Upper lobe of right lung (tissue), 1 donor: Measurements from ENCODE around the gene PCGF1. TPM values are rescaled to one million over a fixed set of nuclear protein-coding genes. Genes with fewer than 3 reads are reported as not detected.
A peak's percentile ranks its signal among the peaks of the same experiment; 100 is the strongest.

ENCODE experiments used
- ATAC-seq: fragments of 200-7000 bp; cut with Tn5 transposase; one replicate; pipeline ENCODE4 v1.9.1; 2020; ENCODE audit warnings: mild to moderate bottlenecking, moderate library complexity
- DNase-seq: peaks from one replicate; pipeline ENCODE4 v3.0.0-alpha.2; 2020
- H3K27ac ChIP-seq: fragments of 200-600 bp; one replicate; pipeline ENCODE4 v1.8.0; 2022
- H3K27me3 ChIP-seq: fragments of 200-600 bp; one replicate; pipeline ENCODE4 v1.8.0; 2022; ENCODE audit warnings: mild to moderate bottlenecking
- H3K36me3 ChIP-seq: fragments of 200-600 bp; one replicate; pipeline ENCODE4 v1.8.0; 2022
- H3K4me1 ChIP-seq: fragments of 200-600 bp; one replicate; pipeline ENCODE4 v1.8.0; 2022
- H3K4me3 ChIP-seq: fragments of 200-600 bp; one replicate; pipeline ENCODE4 v1.8.0; 2022; ENCODE audit warnings: mild to moderate bottlenecking
- H3K9me3 ChIP-seq: fragments of 200-600 bp; one replicate; pipeline ENCODE4 v1.8.0; 2022
- intact Hi-C: fragments of 100-400 bp; cut with DNase I; formaldehyde crosslinking; loops from one replicate; pipeline ENCODE4 v1.11.0; 2022
- total RNA-seq: library from RNA; stranded (reverse); fragmentation: NEBNext Ultra II Directional; extraction: Animal tissue kit (Norgen Biotek cat#: 25700); gene quantifications from one replicate; pipeline ENCODE4 v1.2.1, GENCODE V29; 2021
- TF ChIP-seq, protein P1 (sequence below): fragments of 200-600 bp; IDR thresholded peaks from one replicate; pipeline ENCODE4 v1.8.0; 2022; ENCODE audit warnings: antibody characterized with exemption
- donor health status: DM: no; HTN: yes; CAD: no; lungs with severe emphysema.

The PCGF1 gene
- total RNA-seq, 1 donor from 2014 or later = 30.1 TPM

DNA sequence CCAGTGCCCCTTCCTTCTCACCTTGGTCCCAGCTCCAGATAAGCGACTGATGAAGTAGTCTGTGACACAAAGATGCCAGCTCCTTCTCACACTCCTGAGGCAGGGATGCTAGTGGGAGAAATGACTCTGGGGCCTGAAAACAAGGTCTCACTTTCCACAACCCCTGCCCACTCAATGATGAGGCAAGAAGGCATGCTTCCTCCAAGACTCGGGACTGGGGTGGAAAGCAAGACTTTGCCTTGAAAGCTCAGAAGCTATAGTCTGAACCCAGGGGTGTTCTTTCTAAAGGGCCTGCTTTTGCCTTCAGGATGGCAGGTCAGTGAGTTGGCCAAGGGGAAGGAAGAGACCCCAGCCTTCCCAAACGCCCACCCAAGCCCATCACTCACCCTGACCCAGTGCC lies 26.1 kb downstream of the PCGF1 start:
- peaks cover 27% of the 10 kb centered on the region for H3K36me3 ChIP-seq
- DNase-seq (no peak), ATAC-seq (no peak)
- TF ChIP-seq, protein P1, sequence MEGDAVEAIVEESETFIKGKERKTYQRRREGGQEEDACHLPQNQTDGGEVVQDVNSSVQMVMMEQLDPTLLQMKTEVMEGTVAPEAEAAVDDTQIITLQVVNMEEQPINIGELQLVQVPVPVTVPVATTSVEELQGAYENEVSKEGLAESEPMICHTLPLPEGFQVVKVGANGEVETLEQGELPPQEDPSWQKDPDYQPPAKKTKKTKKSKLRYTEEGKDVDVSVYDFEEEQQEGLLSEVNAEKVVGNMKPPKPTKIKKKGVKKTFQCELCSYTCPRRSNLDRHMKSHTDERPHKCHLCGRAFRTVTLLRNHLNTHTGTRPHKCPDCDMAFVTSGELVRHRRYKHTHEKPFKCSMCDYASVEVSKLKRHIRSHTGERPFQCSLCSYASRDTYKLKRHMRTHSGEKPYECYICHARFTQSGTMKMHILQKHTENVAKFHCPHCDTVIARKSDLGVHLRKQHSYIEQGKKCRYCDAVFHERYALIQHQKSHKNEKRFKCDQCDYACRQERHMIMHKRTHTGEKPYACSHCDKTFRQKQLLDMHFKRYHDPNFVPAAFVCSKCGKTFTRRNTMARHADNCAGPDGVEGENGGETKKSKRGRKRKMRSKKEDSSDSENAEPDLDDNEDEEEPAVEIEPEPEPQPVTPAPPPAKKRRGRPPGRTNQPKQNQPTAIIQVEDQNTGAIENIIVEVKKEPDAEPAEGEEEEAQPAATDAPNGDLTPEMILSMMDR = no peak
- H3K4me1 ChIP-seq = peaks cover 36% of the 10 kb centered on the region
- peak overlapping the region; percentile 95 for H3K4me3 ChIP-seq
- H3K27ac ChIP-seq = peak overlapping the region; percentile 91
- intact Hi-C loops = no loop called here
- H3K27me3 ChIP-seq = no peaks in the 10 kb centered on the region
- no peaks in the 10 kb centered on the region for H3K9me3 ChIP-seq

- ATAC-seq = no peak
- Histone ChIP-seq H3K4me1 (peaks cover 26% of the 10 kb centered on the region), H3K36me3 (peaks cover 23% of the 10 kb centered on the region), H3K27me3 (no peaks in the 10 kb centered on the region), H3K27ac (no peak overlapping the region), H3K4me3 (no peak overlapping the region), H3K9me3 (no peaks in the 10 kb centered on the region)
- intact Hi-C loops = no loop called here
- TF ChIP-seq, protein P1 = no peak
- no peak for DNase-seq
These were observed 32.6 kb downstream of the PCGF1 start for GRCh38 chr2:74474899-74475298.

- Histone ChIP-seq H3K4me3 (no peak overlapping the region), H3K36me3 (peaks cover 19% of the 10 kb centered on the region), H3K27me3 (no peaks in the 10 kb centered on the region), H3K27ac (no peak overlapping the region), H3K9me3 (no peaks in the 10 kb centered on the region), H3K4me1 (peaks cover 26% of the 10 kb centered on the region)
- intact Hi-C loops = no loop called here
- ATAC-seq = no peak
- DNase-seq = no peak
- TF ChIP-seq, protein P1 = no peak
These were observed 33.0 kb downstream of the PCGF1 start for GRCh38 chr2:74474481-74474880.

DNA sequence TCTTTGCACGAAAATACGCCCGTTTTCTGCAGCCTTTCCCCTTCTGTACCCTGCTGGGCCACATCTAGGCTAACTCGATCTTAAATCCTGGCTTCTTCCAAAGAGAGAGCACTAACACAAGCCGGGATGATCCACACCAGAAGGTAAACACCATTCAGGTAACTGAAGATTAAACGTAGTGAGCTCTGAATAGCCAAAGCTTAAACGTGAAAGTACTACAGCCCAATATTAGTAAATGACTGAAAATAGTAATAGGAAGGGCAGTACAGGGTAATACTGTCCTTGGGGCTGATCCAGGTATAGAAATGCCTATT lies 34.6 kb downstream of the PCGF1 start:
- peaks cover 17% of the 10 kb centered on the region for H3K36me3 ChIP-seq
- peak overlapping the region; percentile 61 for H3K4me3 ChIP-seq
- intact Hi-C loops = no loop called here
- TF ChIP-seq, protein P1 = no peak
- H3K9me3 ChIP-seq = no peaks in the 10 kb centered on the region
- peak overlapping the region; percentile 94 for H3K27ac ChIP-seq
- H3K4me1 ChIP-seq = peaks cover 26% of the 10 kb centered on the region
- ATAC-seq (no peak), DNase-seq (no peak)
- H3K27me3 ChIP-seq = no peaks in the 10 kb centered on the region

GRCh38 chr2:74472086-74472944 lies 35.2 kb downstream of the PCGF1 start, which contains the start of gene MRPL53:
Gene MRPL53, minus strand, starts transcription at chr2:74472680. Its CDS starts 20 bp downstream, at chr2:74472660.
- peak within 1 kb of the TSS; percentile 61 for H3K4me3 ChIP-seq
- H3K36me3 ChIP-seq = peaks cover 17% of the 10 kb centered on the region
- DNase-seq = peak; percentile 97
- H3K27me3 ChIP-seq = no peaks in the 10 kb centered on the region
- TF ChIP-seq, protein P1 = no peak
- intact Hi-C loops = no loop called here
- H3K9me3 ChIP-seq = no peaks in the 10 kb centered on the region
- peak within 1 kb of the TSS; percentile 94 for H3K27ac ChIP-seq
- H3K4me1 ChIP-seq = peaks cover 23% of the 10 kb centered on the region
- peak; percentile 97 for ATAC-seq
